DMS153 treated with DMSO at 0.1 percent for 48 hours (cell line): Measurements from ENCODE around the gene CCL1.
"Not testable (repeated sequence)": the region's sequence is repeated elsewhere in the genome, so short reads cannot be mapped to it uniquely, and the experiment has no call there.

Source experiments
- DNase-seq: peaks from one replicate; lab custom pipeline; 2025; ENCODE audit not compliant: unreplicated experiment; lab: John Stamatoyannopoulos, UW

Gene CCL1

GRCh38 chr17:34361478-34362061 is 1.5 kb downstream of the CCL1 start:
- peak; percentile 98 for DNase-seq

DNA sequence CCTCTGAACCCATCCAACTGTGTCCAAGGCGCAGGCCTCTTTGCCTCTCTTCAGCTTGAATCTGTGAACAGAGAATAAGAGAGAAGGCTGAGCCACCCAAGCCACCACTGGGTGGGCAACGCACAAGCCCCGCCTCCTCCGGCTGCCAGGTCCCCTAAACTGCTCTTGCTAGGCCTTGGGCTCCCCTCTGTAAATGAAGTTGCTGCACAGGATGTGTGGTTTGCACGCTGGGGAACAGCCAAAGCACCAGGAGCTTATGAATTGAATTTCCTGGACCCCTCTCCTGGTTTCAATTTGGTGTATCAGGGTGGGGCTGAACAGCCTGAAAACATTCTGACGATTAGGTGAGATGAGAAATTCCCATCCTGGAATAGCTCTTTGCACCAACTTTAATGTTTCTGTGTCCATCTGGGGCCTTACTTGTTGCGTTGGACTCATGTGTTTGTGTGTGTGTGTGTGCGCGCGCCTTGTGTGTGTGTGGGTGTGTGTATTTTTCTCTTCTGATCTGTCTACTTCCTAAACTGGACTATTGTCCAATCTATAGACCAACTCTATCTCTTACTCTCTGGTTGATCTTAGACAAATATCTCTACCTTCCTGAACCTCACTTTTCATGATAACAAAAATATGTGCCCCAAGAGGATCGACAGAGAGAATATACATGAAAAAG is 2.3 kb downstream of the CCL1 start:
- no peak for DNase-seq

DNA sequence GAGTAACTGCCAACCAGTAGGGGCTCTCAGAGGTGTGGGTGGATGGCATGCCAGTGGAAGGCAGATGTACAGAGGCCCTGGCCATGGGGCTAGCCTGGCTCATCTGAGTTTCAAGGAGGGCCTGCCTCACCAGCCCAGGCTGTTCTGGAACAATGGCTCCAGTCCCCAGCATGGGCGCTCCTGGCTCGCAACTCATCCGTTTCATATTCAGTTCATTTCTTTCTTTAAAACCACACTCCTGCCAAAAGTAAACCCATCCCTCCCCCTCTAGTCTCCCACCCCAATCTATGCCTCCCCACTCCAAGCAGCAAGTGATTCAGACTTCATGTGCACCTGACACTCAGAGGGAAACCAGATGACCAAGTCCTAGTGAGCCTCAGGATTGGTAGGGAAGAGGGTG is 4.4 kb downstream of the CCL1 start:
- no peak for DNase-seq

- DNase-seq = no peak
Observed at GRCh38 chr17:34357398-34357797, 5.6 kb downstream of the CCL1 start.

GRCh38 chr17:34356194-34356593 is 6.8 kb downstream of the CCL1 start, which contains the start of gene CCL13:
CCL13 (plus strand) TSS chr17:34356480; CDS start chr17:34356527, 47 bp downstream.
- no peak for DNase-seq

- DNase-seq = no peak
Observed at GRCh38 chr17:34354637-34355036, 8.4 kb downstream of the CCL1 start.

- DNase-seq = no peak
Observed at GRCh38 chr17:34352191-34352590, 10.8 kb downstream of the CCL1 start.

DNA sequence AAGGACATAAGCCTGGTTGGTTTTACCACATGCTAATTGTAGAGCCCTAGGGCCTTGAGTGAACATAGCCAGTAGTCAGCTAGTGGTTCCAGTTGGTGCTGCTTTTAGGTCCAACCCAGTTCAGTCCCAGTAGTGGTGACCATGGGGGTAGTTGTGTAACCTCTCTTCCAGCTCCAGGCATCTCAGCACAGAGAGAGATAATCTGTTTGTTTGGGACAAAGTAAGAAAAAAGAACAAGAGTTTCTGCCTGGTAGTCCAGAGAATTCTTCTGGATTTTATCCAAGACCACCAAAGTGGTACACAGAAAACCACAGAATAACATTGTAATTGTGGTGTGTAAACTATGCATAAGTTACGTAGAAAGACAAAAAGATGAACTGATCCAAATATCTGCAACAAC is 11.9 kb downstream of the CCL1 start:
- DNase-seq = no peak

DNA sequence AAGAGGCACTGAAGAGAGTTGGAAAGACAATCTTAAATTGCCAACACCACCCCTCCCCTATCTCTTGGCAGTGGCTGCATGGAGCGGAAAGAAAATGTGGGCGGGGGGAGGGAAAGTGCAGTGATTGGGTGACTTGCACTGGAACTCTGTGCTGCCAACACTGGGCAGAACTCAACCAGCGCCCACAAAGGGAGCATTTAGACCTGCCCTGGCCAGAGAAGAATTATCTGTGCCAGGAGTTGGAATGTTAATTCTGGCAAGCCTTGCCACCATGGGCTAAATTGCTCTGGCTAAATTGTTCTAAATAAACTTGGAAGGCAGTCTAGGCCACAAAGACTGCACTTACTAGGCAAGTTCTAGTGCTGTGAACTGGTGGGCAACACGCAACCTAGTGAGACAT is 13.3 kb downstream of the CCL1 start:
- no peak for DNase-seq

GRCh38 chr17:34347063-34347462 is 16.0 kb downstream of the CCL1 start:
- no peak for DNase-seq

GRCh38 chr17:34341916-34342315 is 21.1 kb downstream of the CCL1 start:
- DNase-seq = no peak

DNA sequence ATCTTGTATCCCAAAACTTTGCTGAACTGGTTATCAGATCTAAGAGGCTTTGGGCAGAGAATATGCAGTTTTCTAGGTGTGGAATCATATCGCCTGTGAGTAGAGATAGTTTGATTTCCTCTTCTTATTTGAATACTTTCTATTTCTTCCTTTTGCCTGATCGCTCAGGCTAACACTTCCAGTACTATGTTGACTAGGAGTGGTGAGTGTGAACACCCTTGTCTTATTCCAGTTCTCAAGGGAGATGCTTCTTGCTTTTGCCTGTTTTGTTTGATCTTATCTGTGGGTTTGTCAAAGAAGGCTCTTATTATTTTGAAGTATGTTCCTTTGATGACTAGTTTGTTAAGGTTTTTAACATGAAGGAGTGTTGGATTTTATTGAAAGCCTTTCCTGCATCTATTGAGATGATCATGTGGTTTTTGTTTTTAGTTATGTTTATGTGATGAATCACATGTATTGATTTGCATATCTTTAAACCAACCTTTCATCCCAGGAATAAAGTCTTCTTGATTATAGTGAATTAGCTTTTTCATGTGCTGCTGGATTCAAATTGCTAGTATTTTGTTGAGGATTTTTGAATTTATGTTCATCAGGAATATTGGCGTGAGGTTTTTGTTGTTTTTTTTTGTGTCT is 23.8 kb downstream of the CCL1 start:
- no peak for DNase-seq

DNA sequence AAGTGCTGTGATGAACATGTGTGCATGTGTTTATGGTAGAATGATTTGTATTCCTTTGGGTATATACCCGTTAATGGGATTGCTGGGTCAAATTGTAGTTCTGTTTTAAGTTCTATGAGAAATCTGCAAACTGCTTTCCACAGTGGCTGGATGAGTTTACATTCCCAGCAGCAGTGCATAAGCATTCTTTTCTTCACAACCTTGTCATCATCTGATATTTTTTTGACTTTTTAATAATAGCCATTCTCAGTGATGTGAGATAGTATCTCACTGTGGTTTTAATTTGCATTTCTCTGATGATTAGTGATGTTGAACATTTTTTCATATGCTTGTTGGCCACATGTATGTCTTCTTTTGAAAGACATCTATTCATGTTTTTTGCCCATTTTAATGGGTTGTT is 25.3 kb downstream of the CCL1 start:
- DNase-seq = no peak

GRCh38 chr17:34327580-34327979 is 35.5 kb downstream of the CCL1 start:
- DNase-seq = not testable (repeated sequence)

- DNase-seq = no peak
Observed at GRCh38 chr17:34321964-34322363, 41.1 kb downstream of the CCL1 start.

- DNase-seq = no peak
Observed at GRCh38 chr17:34319039-34319483, 44.0 kb downstream of the CCL1 start, which contains the start of gene CCL8. CCL8 (plus strand) TSS chr17:34319435; CDS start chr17:34319502, 67 bp downstream.

DNA sequence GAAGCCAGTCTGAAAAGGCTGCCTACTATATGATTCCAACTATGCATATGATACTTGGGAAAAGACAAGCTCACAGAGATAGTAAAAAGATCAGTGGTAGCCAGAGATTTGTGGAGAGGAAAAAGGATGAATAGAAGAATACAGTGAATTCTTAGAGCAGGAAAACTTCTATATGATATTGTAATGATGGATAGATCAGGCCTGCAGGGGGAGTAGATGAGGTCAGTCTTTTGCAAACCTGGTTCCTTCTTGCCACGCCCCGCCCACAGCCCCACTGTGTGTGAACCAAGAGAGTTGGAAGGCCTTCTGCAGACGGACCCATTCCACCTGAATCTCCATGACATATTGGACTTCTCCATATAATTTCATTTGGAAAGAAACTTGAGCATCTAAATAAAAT is 44.6 kb downstream of the CCL1 start:
- no peak for DNase-seq

- no peak for DNase-seq
Observed at GRCh38 chr17:34314279-34314678, 48.8 kb downstream of the CCL1 start.

- DNase-seq = no peak
Observed at GRCh38 chr17:34313164-34313563, 49.9 kb downstream of the CCL1 start.

DNA sequence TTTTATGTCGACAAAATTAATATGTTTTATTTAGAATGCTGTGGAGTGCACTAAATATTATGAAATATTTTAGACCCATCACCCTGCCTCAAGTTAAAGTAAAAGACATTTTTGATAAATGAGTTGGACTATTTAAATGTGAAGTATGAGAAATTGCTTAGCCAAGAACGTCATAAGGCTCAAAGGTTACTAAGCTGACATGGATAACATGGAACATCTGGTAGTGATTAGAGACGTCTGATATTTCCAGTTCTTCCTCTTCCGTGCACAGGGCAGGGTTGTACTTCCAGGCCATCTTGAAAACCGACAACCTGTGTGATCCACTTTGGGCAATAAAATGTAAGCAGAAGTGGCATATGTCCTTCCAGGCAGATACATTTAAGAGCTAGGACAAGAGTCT is 51.0 kb downstream of the CCL1 start:
- DNase-seq = no peak

- DNase-seq = no peak
Observed at GRCh38 chr17:34311291-34311690, 51.7 kb downstream of the CCL1 start.
